NB4 (cell line): ENCODE measurements around the gene ZNF79.
A peak's percentile ranks its signal among the peaks of the same experiment; 100 is the strongest.

Experiments
- DNase-seq: peaks from one replicate; pipeline ENCODE4 v3.0.0; 2010; ENCODE audit warnings: low read depth
- H3K4me3 ChIP-seq: one replicate; pipeline ENCODE4 v1.5.1; 2011; ENCODE audit warnings: mild to moderate bottlenecking, low read depth, low read length, moderate library complexity
- CTCF ChIP-seq: IDR thresholded peaks from one replicate; pipeline ENCODE4 v1.5.1; 2012; ENCODE audit warnings: low read depth, low read length
- MAX ChIP-seq: IDR thresholded peaks from 2 replicates; pipeline ENCODE4 v1.6.1; 2011; ENCODE audit warnings: low read depth, low read length
- MYC ChIP-seq: IDR thresholded peaks from 2 replicates; pipeline ENCODE4 v1.6.1; 2011; ENCODE audit warnings: low read depth, low read length
- POLR2A ChIP-seq: IDR thresholded peaks from 2 replicates; pipeline ENCODE4 v1.6.1; 2011; ENCODE audit warnings: mild to moderate bottlenecking; ENCODE audit not compliant: insufficient read length; ENCODE audit errors: extremely low read depth

ZNF79 gene

GRCh38 chr9:127437497-127438264 lies 13.5 kb downstream of the ZNF79 start:
- H3K4me3 ChIP-seq, result no peak overlapping the region
- DNase-seq, result no peak
- peak; percentile 5 for TF ChIP-seq CTCF
- TF ChIP-seq POLR2A, result no peak
- no peak for TF ChIP-seq MAX
- TF ChIP-seq MYC, result no peak

GRCh38 chr9:127438394-127438793 lies 14.2 kb downstream of the ZNF79 start:
- TF ChIP-seq POLR2A (no peak), CTCF (no peak), MAX (no peak), MYC (no peak)

GRCh38 chr9:127444283-127444920 lies 20.2 kb downstream of the ZNF79 start:
- no peak overlapping the region for H3K4me3 ChIP-seq
- DNase-seq, result peak; percentile 39
- no peak for TF ChIP-seq CTCF
- no peak for TF ChIP-seq MAX
- TF ChIP-seq MYC, result no peak
- TF ChIP-seq POLR2A, result no peak

More at GRCh38 chr9:127438394-127438793, 14.2 kb downstream of the ZNF79 start:
- no peak for DNase-seq
- H3K4me3 ChIP-seq, result no peak overlapping the region

GRCh38 chr9:127444921-127445850 lies 21.0 kb downstream of the ZNF79 start:
- TF ChIP-seq POLR2A (no peak), MAX (no peak), CTCF (no peak), MYC (no peak)
- peak; percentile 40 for DNase-seq
- H3K4me3 ChIP-seq, result no peak overlapping the region

GRCh38 chr9:127445851-127446712 lies 21.9 kb downstream of the ZNF79 start:
- no peak overlapping the region for H3K4me3 ChIP-seq
- peak; percentile 56 for DNase-seq
- TF ChIP-seq MAX (no peak), CTCF (no peak), MYC (no peak), POLR2A (no peak)
